AG04449 (cell line): ENCODE data around the gene SYT7.
A peak's percentile ranks its signal among the peaks of the same experiment; 100 is the strongest.

Source experiments
- CTCF ChIA-PET: fragments of 350-600 bp; formaldehyde crosslinking; extraction: SDS; loops from one replicate; lab custom pipeline; 2021; ENCODE audit warnings: antibody characterized with exemption; lab: Yijun Ruan, JAX
- POLR2A ChIA-PET: fragments of 400-600, 350-600 bp; formaldehyde crosslinking; extraction: SDS; loops from one replicate; lab custom pipeline; 2020; ENCODE audit warnings: antibody characterized with exemption, inconsistent platforms; lab: Yijun Ruan, JAX
- DNase-seq: peaks from one replicate; pipeline ENCODE4 v3.0.0-alpha.2; 2010; ENCODE audit warnings: low read depth, low spot score
- H3K4me3 ChIP-seq: 2 replicates; pipeline ENCODE4 v1.5.1; 2011; ENCODE audit warnings: low read depth, mild to moderate bottlenecking, control low read depth, low read length
- CTCF ChIP-seq: IDR thresholded peaks from one replicate; pipeline ENCODE4 v1.5.1; 2011; ENCODE audit warnings: mild to moderate bottlenecking, moderate library complexity, low read length, control low read depth, inconsistent platforms; ENCODE audit not compliant: insufficient read depth; ENCODE audit errors: missing control alignments

SYT7 gene

GRCh38 chr11:61518032-61518795, 62.7 kb downstream of the SYT7 start:
- no peak for TF ChIP-seq CTCF
- H3K4me3 ChIP-seq = no peak overlapping the region
- DNase-seq = no peak
- CTCF ChIA-PET = interaction anchor here (0.6 to 8.9 kb wide), 32 partner anchors 10 to 216 kb away, joined by 3 to 215 read pairs (median 14); partner anchors contain the start of gene LRRC10B
- POLR2A ChIA-PET = interaction anchor here (0.6 kb wide), 1 partner anchor 28 kb away, joined by 3 read pairs; no protein-coding TSS in a partner anchor

- POLR2A ChIA-PET = no interaction called here
- H3K4me3 ChIP-seq = no peak overlapping the region
- no peak for DNase-seq
Observed at GRCh38 chr11:61516675-61517572, 64.0 kb downstream of the SYT7 start.

GRCh38 chr11:61516191-61516590, 64.7 kb downstream of the SYT7 start:
- no peak for TF ChIP-seq CTCF
- no peak overlapping the region for H3K4me3 ChIP-seq
- ChIA-PET POLR2A (no interaction called here), CTCF (interaction anchor here (0.8 to 8.9 kb wide), 44 partner anchors 8 to 218 kb away, joined by 3 to 215 read pairs (median 8); partner anchors contain the start of gene LRRC10B)
- no peak for DNase-seq

More at GRCh38 chr11:61516675-61517572, 64.0 kb downstream of the SYT7 start:
- CTCF ChIA-PET = interaction anchor here (0.6 to 8.9 kb wide), 56 partner anchors 9 to 932 kb away, joined by 3 to 215 read pairs (median 6); partner anchors contain the start of gene LRRC10B
- TF ChIP-seq CTCF = peak; percentile 94

GRCh38 chr11:61515686-61516085, 65.2 kb downstream of the SYT7 start:
- no peak for TF ChIP-seq CTCF
- ChIA-PET CTCF (interaction anchor here (1.1 to 8.9 kb wide), 21 partner anchors 8 to 218 kb away, joined by 3 to 215 read pairs (median 21); partner anchors contain the start of gene LRRC10B), POLR2A (no interaction called here)
- H3K4me3 ChIP-seq = no peak overlapping the region
- DNase-seq = no peak

GRCh38 chr11:61514050-61514917, 66.6 kb downstream of the SYT7 start:
- no peak for DNase-seq
- POLR2A ChIA-PET = interaction anchor here (0.6 kb wide), 1 partner anchor 9 kb away, joined by 3 read pairs; no protein-coding TSS in a partner anchor
- CTCF ChIA-PET = interaction anchor here (0.6 to 8.9 kb wide), 12 partner anchors 8 to 220 kb away, joined by 3 to 215 read pairs (median 4); a partner anchor contains a TSS
- H3K4me3 ChIP-seq = no peak overlapping the region
- TF ChIP-seq CTCF = no peak
